GM21367 (cell line): ENCODE results near the gene HCAR3.
"Not testable (repeated sequence)": the region's sequence is repeated elsewhere in the genome, so short reads cannot be mapped to it uniquely, and the experiment has no call there.

ENCODE experiments used
- ATAC-seq: cut with Tn5 transposase; IDR thresholded peaks from one replicate; pipeline ENCODE4 v1.9.1; 2021; ENCODE audit not compliant: unreplicated experiment

Gene HCAR3

DNA sequence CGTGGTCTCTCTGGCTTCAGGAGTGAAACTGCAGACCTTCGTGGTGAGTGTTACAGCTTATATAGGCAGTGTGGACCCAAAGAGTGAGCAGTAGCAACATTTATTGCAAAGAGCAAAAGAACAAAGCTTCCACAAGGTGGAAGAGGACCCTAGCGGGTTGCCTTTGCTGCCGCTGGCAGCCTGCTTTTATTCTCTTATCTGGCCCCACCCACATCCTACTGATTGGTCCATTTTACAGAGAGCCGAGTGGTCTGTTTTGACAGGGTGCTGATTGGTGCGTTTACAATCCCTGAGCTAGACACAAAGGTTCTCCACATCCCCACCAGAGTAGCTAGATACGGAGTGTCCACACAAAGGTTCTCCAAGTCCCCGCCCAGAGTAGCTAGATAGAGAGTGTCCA, 40.6 kb downstream of the HCAR3 start:
- ATAC-seq = not testable (repeated sequence)

DNA sequence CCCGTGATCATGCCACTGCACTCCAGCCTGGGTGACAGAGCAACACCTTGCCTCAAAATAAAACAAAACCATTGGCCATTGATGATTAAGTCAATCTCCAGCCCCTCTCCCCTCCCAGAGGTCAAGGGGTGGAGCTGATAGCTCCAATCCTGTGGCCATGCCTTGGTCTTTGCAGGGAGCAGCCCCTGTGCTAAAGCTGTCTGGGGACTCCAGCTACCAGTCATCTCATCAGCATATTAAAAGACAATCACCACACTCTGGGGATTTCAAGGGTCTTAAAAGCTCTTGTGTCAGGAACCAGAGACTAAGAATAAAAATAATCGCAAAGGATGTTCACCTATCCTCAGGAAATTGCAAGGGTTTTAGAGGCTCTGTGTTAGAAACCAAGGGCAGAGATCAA, 44.1 kb downstream of the HCAR3 start:
- no peak for ATAC-seq

DNA sequence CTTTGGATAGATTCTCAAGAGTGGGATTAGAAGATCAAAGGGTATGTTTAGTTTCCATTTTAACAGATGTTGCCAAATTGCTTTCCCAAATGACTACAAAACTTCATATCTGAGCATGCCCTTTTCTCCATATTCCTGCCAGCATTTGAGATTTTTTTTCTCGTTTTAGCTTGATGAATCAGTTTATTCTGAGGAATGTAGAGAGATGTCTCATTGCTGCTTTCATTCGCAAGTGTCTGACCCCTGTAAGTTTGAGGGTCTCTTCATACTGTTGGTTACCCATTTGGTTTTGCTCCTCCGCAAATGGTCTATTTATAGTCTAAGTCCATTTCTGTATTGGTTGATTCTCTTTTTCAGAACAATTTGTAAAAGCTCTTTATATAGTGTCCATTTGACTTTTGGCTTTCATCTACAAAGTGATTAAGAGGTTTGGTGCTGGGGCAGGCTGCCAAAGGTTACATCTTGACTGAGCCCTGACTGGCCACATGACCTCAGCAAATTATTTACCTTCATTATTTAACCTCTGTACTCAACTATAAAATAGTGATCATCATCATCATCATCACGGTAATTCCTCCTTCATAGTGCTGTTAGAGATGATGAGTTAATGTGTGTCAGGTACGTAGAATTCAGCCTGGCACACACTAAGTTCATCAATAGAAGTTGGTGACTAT, 47.1 kb downstream of the HCAR3 start:
- no peak for ATAC-seq

DNA sequence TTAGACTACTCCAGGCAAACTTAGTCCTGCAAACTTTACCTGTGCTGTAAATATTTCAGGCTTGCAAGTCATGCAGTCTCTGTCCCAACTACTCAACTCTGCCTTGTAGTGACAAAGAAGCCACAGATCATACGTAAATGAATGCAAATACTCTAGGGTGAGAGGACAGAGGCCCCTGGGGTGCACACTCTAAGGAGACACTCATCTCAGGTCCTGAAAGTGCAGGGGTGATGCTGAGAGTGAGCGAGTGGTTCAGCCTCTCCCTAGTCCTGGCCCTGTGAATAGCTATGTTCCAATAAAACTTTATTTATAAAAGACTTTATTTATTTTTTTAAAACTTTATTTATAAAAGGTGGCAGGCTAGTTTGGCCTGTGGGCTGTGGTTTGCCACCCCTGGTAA, 48.3 kb downstream of the HCAR3 start:
- no peak for ATAC-seq

DNA sequence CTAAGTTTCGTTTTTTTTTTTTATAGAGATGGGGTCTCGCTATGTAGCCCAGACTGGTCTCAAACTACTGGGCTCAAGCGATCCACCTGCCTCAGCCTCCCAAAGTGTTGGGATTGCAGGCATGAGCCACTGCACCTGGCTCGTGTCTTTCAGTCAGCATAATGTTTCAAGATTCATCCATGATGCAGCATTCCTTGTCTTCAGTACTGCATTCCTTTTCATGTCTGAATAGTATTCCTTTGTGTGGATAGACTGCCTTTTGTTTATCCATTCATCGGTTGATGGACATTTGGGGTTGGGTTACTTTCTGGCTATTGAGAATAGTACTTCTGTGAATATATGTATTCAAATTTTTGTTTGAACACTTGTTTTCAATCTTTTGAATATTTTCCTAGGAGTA, 50.9 kb downstream of the HCAR3 start:
- no peak for ATAC-seq

DNA sequence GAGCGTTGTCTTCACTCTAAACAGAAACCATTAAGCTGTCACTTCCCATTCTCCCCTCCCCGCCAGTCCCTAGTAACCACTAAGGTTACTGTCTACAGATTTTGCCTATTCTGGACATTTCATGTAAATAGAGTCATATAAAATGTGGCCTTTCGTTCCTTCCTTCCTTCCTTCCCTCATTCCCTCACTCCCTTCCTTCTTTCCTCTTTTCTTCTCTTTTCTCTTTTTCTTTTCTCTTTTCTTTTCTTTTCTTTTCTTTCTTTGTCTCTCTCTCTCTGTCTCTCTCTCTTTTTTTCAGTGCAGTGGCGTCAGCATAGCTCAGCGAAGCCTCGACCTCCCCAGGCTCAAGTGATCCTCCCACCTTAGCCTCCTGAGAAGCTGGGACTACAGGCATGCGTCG, 51.3 kb downstream of the HCAR3 start:
- ATAC-seq = no peak
